MM.1S (cell line): Measurements from ENCODE around the gene F11R.

Experiments
- EZH2 ChIP-seq: fragments of 300-600 bp; sonication (generic); optimal IDR thresholded peaks from 2 replicates; pipeline ENCODE3; 2017; ENCODE audit warnings: low read depth, mild to moderate bottlenecking, antibody characterized with exemption, low read length, mixed read lengths
- TF ChIP-seq, protein P1 (sequence below): fragments of 300-600 bp; sonication (generic); IDR thresholded peaks from 2 replicates; pipeline ENCODE4 v1.5.1; 2016; ENCODE audit warnings: antibody characterized with exemption, low read length, mixed read lengths

DNA sequence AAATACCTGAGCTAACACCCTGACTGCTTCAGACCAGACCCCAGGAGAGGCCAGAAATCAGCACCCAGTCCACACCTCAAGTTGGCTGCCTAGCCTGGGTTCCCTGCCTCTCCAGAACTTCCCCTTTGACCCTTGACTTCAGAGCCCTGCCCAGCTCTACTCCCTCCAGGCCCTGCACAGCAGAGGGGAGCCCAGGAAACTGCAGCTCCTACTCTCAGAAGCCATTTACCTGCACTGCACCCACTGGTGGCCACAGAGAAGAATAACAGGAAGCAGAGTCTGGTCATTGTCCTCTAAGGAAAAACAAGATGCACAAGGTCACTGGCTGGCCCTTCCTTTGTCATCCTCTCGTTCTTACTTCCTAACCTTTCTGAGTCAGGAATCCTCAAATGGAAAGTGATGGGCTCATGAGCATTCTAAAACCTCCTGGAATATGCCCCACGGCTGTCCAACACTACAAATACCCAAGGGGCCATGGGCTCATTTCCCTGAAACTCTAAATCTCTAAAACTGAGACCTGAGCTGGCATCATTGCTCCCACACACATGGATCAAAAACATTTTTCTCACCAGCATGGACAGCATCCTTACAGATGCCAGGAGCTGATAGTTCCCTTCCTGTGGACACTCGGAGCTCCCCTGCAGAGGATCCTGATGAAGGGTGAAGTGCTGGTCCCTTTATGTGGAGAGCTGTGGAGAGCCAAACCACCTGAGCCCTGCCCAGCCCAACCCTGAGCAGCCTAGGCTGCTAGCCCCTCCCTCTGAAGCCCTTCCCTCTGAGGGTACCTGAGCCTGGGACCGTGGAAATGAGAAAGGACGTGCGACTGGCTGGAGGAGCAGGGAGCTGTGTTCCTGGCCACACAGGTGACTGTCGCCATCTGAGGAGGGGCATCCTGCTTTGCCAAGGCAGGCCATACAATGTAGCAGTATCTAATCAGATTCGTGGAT lies 66.5 kb downstream of the F11R start, which contains the start of gene ITLN2:
- TF ChIP-seq, protein P1, sequence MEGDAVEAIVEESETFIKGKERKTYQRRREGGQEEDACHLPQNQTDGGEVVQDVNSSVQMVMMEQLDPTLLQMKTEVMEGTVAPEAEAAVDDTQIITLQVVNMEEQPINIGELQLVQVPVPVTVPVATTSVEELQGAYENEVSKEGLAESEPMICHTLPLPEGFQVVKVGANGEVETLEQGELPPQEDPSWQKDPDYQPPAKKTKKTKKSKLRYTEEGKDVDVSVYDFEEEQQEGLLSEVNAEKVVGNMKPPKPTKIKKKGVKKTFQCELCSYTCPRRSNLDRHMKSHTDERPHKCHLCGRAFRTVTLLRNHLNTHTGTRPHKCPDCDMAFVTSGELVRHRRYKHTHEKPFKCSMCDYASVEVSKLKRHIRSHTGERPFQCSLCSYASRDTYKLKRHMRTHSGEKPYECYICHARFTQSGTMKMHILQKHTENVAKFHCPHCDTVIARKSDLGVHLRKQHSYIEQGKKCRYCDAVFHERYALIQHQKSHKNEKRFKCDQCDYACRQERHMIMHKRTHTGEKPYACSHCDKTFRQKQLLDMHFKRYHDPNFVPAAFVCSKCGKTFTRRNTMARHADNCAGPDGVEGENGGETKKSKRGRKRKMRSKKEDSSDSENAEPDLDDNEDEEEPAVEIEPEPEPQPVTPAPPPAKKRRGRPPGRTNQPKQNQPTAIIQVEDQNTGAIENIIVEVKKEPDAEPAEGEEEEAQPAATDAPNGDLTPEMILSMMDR = peak; percentile 97
- TF ChIP-seq EZH2 = no peak
